GM23338 (cell line): ENCODE data around the gene TRPC4. TPM values are rescaled to one million over a fixed set of nuclear protein-coding genes. Genes with fewer than 3 reads are reported as not detected.

Experiments used
- ATAC-seq: fragments of 200-7000 bp; cut with Tn5 transposase; 3 replicates; pipeline ENCODE4 v1.9.1; 2020
- DNase-seq: peaks from one replicate; pipeline ENCODE4 v3.0.0-alpha.2; 2015; ENCODE audit warnings: low spot score
- H2AFZ ChIP-seq: fragments of 200-600 bp; sonication (generic); 2 replicates; pipeline ENCODE4 v1.8.0; 2016; ENCODE audit warnings: antibody characterized with exemption, mild to moderate bottlenecking, moderate library complexity
- H3F3A ChIP-seq: fragments of 200-600 bp; sonication (generic); replicated peaks from 2 replicates; pipeline ENCODE4 v1.8.0; 2017; ENCODE audit warnings: antibody characterized with exemption, mixed run types, low read depth
- H3K27ac ChIP-seq: fragments of 200-600 bp; sonication (generic); 2 replicates; pipeline ENCODE4 v1.6.1; 2016; ENCODE audit warnings: low read depth
- H3K27me3 ChIP-seq: fragments of 200-600 bp; sonication (generic); 2 replicates; pipeline ENCODE4 v1.8.0; 2016; ENCODE audit warnings: mild to moderate bottlenecking, mixed run types, moderate library complexity; ENCODE audit not compliant: insufficient read depth
- H3K36me3 ChIP-seq: fragments of 200-600 bp; sonication (generic); 2 replicates; pipeline ENCODE4 v1.8.0; 2016; ENCODE audit warnings: mild to moderate bottlenecking; ENCODE audit not compliant: insufficient read depth
- H3K4me1 ChIP-seq: fragments of 200-600 bp; sonication (generic); 2 replicates; pipeline ENCODE4 v1.8.0; 2016; ENCODE audit warnings: mild to moderate bottlenecking, moderate library complexity; ENCODE audit not compliant: insufficient read depth
- H3K4me2 ChIP-seq: fragments of 200-600 bp; sonication (generic); 2 replicates; pipeline ENCODE4 v1.7.1; 2017; ENCODE audit warnings: mixed run types
- H3K4me3 ChIP-seq: fragments of 200-600 bp; sonication (generic); 2 replicates; pipeline ENCODE4 v1.6.1; 2016; ENCODE audit warnings: mixed run types
- H3K79me2 ChIP-seq: fragments of 200-600 bp; sonication (generic); replicated peaks from 2 replicates; pipeline ENCODE4 v1.8.0; 2017; ENCODE audit warnings: mild to moderate bottlenecking; ENCODE audit not compliant: insufficient read depth
- H3K9me2 ChIP-seq: fragments of 200-600 bp; sonication (generic); 2 replicates; pipeline ENCODE4 v1.8.0; 2017; ENCODE audit not compliant: insufficient read depth
- H4K20me1 ChIP-seq: fragments of 200-600 bp; sonication (generic); replicated peaks from 2 replicates; pipeline ENCODE4 v1.8.0; 2017; ENCODE audit warnings: mild to moderate bottlenecking; ENCODE audit not compliant: insufficient read depth
- H3K27ac Mint-ChIP-seq: 2 replicates; pipeline ENCODE4 v1.8.0; 2020; ENCODE audit warnings: inconsistent platforms, mild to moderate bottlenecking, moderate library complexity, mixed read lengths
- H3K27me3 Mint-ChIP-seq: 3 replicates; pipeline ENCODE4 v1.8.0; 2022; ENCODE audit warnings: low read depth, mild to moderate bottlenecking, moderate library complexity, mixed read lengths, inconsistent platforms; ENCODE audit not compliant: insufficient read depth, poor library complexity
- H3K36me3 Mint-ChIP-seq: 3 replicates; pipeline ENCODE4 v1.8.0; 2021; ENCODE audit warnings: low read depth, mild to moderate bottlenecking, inconsistent platforms, moderate library complexity, mixed read lengths
- H3K4me1 Mint-ChIP-seq: 3 replicates; pipeline ENCODE4 v1.8.0; 2020; ENCODE audit warnings: mild to moderate bottlenecking, inconsistent platforms, mixed read lengths
- H3K4me3 Mint-ChIP-seq: 3 replicates; pipeline ENCODE4 v1.8.0; 2021; ENCODE audit warnings: moderate library complexity, mild to moderate bottlenecking, inconsistent platforms, mixed read lengths
- H3K9me3 Mint-ChIP-seq: 3 replicates; pipeline ENCODE4 v1.8.0; 2020; ENCODE audit warnings: moderate library complexity, mild to moderate bottlenecking, inconsistent platforms, mixed read lengths
- CREB1 ChIP-seq: fragments of 250-450 bp; sonication (Bioruptor Pico); IDR thresholded peaks from 2 replicates; pipeline ENCODE4 v1.5.0; 2020; ENCODE audit warnings: low read depth, mild to moderate bottlenecking, moderate library complexity
- CTCF ChIP-seq, 2 experiments: fragments of 200-600 bp in 1 of 2; sonication (generic) in 1 of 2; conservative IDR thresholded peaks; 2 replicates each; pipeline versions ENCODE4 v1.5.1 to v1.6.1; 2016 to 2017; ENCODE audit warnings: antibody characterized with exemption in 2 of 2, low read depth in 2 of 2, mild to moderate bottlenecking in 2 of 2, moderate library complexity in 1 of 2
- ETS1 ChIP-seq: IDR thresholded peaks from 2 replicates; pipeline ENCODE4 v1.6.1; 2016; ENCODE audit warnings: antibody characterized with exemption
- EZH2 ChIP-seq: fragments of 200-600 bp; sonication (generic); IDR thresholded peaks from one replicate; pipeline ENCODE4 v1.8.0; 2017; ENCODE audit warnings: antibody characterized with exemption, mild to moderate bottlenecking, low read depth; ENCODE audit not compliant: unreplicated experiment
- EZH2phosphoT487 ChIP-seq: fragments of 200-600 bp; sonication (generic); IDR thresholded peaks from one replicate; pipeline ENCODE4 v1.8.1; 2018; ENCODE audit warnings: antibody characterized with exemption; ENCODE audit not compliant: unreplicated experiment
- JUNB ChIP-seq: IDR thresholded peaks from one replicate; pipeline ENCODE4 v1.6.1; 2016; ENCODE audit warnings: antibody characterized with exemption; ENCODE audit not compliant: unreplicated experiment
- NANOG ChIP-seq: IDR thresholded peaks from 2 replicates; pipeline ENCODE4 v1.6.1; 2016; ENCODE audit warnings: antibody characterized with exemption, borderline replicate concordance
- POLR2AphosphoS5 ChIP-seq: IDR thresholded peaks from 2 replicates; pipeline ENCODE4 v1.6.1; 2016; ENCODE audit warnings: antibody characterized with exemption, low read depth
- REST ChIP-seq: IDR thresholded peaks from one replicate; pipeline ENCODE4 v1.6.1; 2018; ENCODE audit warnings: antibody characterized with exemption; ENCODE audit not compliant: unreplicated experiment
- STAT1 ChIP-seq: IDR thresholded peaks from one replicate; pipeline ENCODE4 v1.6.1; 2016; ENCODE audit warnings: antibody characterized with exemption; ENCODE audit not compliant: unreplicated experiment
- ZNF114 ChIP-seq: fragments of 250-450 bp; sonication (Bioruptor Pico); IDR thresholded peaks from 2 replicates; pipeline ENCODE4 v1.5.0; 2020; ENCODE audit warnings: mild to moderate bottlenecking, moderate library complexity
- ZNF331 ChIP-seq: fragments of 250-450 bp; sonication (Bioruptor Pico); IDR thresholded peaks from 2 replicates; pipeline ENCODE4 v1.5.0; 2020; ENCODE audit warnings: low read depth, mild to moderate bottlenecking, moderate library complexity
- polyA plus RNA-seq: library from polyadenylated mRNA; unstranded; fragments of >200 nt; fragmentation: Nextera tagmentation; extraction: Ambion mirVana; gene quantifications from 2 replicates; pipeline ENCODE4 v1.2.1, GENCODE V29; 2016
- total RNA-seq: library from RNA; depleted of rRNA; stranded (reverse); fragments of >200 nt; shearing (Covaris generic); gene quantifications from 2 replicates; pipeline ENCODE4 v1.2.3, GENCODE V29; 2014
- TF ChIP-seq, protein P1 (sequence below): fragments of 250-450 bp; sonication (Bioruptor Pico); IDR thresholded peaks from 2 replicates; pipeline ENCODE4 v1.5.0; 2020; ENCODE audit warnings: mild to moderate bottlenecking, moderate library complexity

TRPC4 gene
- total and polyA plus RNA-seq, 2 experiments from 2014 or later: 1.1 to 2.1 TPM

DNA sequence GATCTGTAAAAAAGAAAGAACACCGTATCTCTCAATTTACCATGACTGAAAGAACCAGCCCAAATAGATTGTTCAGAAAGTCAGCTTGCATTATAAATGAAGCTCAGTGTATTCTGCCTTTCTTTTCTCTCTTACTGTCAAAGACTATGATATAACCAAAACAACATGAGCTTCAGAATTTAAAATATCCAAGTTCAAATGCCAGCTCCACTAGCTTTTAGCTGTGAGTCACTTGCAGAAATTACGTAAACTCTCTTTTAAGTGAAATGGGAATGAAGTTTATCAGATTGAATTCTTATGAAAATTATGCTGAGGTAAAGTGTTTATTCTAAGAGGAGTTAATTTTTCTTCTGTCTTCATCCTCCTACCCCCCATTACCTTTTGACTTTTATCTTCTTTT, 251.0 kb downstream of the TRPC4 start:
- no peak overlapping the region for H3K27ac Mint-ChIP-seq
- no peak for TF ChIP-seq JUNB
- TF ChIP-seq NANOG: no peak
- no peak for TF ChIP-seq CREB1 (CRISPR knock-in tag)
- TF ChIP-seq POLR2AphosphoS5: no peak
- no peak for TF ChIP-seq EZH2
- no peak for TF ChIP-seq ZNF331 (CRISPR knock-in tag)
- TF ChIP-seq EZH2phosphoT487: no peak
- TF ChIP-seq, protein P1, sequence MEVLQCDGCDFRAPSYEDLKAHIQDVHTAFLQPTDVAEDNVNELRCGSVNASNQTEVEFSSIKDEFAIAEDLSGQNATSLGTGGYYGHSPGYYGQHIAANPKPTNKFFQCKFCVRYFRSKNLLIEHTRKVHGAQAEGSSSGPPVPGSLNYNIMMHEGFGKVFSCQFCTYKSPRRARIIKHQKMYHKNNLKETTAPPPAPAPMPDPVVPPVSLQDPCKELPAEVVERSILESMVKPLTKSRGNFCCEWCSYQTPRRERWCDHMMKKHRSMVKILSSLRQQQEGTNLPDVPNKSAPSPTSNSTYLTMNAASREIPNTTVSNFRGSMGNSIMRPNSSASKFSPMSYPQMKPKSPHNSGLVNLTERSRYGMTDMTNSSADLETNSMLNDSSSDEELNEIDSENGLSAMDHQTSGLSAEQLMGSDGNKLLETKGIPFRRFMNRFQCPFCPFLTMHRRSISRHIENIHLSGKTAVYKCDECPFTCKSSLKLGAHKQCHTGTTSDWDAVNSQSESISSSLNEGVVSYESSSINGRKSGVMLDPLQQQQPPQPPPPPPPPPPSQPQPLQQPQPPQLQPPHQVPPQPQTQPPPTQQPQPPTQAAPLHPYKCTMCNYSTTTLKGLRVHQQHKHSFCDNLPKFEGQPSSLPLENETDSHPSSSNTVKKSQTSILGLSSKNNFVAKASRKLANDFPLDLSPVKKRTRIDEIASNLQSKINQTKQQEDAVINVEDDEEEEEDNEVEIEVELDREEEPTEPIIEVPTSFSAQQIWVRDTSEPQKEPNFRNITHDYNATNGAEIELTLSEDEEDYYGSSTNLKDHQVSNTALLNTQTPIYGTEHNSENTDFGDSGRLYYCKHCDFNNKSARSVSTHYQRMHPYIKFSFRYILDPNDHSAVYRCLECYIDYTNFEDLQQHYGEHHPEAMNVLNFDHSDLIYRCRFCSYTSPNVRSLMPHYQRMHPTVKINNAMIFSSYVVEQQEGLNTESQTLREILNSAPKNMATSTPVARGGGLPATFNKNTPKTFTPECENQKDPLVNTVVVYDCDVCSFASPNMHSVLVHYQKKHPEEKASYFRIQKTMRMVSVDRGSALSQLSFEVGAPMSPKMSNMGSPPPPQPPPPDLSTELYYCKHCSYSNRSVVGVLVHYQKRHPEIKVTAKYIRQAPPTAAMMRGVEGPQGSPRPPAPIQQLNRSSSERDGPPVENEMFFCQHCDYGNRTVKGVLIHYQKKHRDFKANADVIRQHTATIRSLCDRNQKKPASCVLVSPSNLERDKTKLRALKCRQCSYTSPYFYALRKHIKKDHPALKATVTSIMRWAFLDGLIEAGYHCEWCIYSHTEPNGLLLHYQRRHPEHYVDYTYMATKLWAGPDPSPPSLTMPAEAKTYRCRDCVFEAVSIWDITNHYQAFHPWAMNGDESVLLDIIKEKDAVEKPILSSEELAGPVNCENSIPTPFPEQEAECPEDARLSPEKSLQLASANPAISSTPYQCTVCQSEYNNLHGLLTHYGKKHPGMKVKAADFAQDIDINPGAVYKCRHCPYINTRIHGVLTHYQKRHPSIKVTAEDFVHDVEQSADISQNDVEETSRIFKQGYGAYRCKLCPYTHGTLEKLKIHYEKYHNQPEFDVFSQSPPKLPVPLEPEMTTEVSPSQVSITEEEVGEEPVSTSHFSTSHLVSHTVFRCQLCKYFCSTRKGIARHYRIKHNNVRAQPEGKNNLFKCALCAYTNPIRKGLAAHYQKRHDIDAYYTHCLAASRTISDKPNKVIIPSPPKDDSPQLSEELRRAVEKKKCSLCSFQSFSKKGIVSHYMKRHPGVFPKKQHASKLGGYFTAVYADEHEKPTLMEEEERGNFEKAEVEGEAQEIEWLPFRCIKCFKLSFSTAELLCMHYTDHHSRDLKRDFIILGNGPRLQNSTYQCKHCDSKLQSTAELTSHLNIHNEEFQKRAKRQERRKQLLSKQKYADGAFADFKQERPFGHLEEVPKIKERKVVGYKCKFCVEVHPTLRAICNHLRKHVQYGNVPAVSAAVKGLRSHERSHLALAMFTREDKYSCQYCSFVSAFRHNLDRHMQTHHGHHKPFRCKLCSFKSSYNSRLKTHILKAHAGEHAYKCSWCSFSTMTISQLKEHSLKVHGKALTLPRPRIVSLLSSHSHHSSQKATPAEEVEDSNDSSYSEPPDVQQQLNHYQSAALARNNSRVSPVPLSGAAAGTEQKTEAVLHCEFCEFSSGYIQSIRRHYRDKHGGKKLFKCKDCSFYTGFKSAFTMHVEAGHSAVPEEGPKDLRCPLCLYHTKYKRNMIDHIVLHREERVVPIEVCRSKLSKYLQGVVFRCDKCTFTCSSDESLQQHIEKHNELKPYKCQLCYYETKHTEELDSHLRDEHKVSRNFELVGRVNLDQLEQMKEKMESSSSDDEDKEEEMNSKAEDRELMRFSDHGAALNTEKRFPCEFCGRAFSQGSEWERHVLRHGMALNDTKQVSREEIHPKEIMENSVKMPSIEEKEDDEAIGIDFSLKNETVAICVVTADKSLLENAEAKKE (CRISPR knock-in tag): no peak
- no peak for TF ChIP-seq REST
- no peak for TF ChIP-seq CTCF (conservative IDR thresholded peaks at IDR 0.05; ENCODE audit: low read depth in 2 of 2)
- no peak for TF ChIP-seq ZNF114
- no peak for TF ChIP-seq STAT1
- TF ChIP-seq ETS1: no peak
- Histone ChIP-seq H3K9me2 (no peaks in the 10 kb centered on the region), H3K4me3 (no peak overlapping the region), H3F3A (no peaks in the 10 kb centered on the region), H4K20me1 (no peaks in the 10 kb centered on the region), H3K27me3 (no peaks in the 10 kb centered on the region), H3K27ac (no peak overlapping the region), H3K4me1 (no peaks in the 10 kb centered on the region), H3K36me3 (no peaks in the 10 kb centered on the region), H2AFZ (no peak overlapping the region), H3K79me2 (no peaks in the 10 kb centered on the region), H3K4me2 (no peak overlapping the region)
- H3K27me3 Mint-ChIP-seq: peaks cover 2% of the 10 kb centered on the region
- no peak overlapping the region for H3K4me3 Mint-ChIP-seq
- no peaks in the 10 kb centered on the region for H3K9me3 Mint-ChIP-seq
- ATAC-seq: no peak
- peaks cover 7% of the 10 kb centered on the region for H3K4me1 Mint-ChIP-seq
- H3K36me3 Mint-ChIP-seq: no peaks in the 10 kb centered on the region
- DNase-seq: no peak
